GM19397 (cell line): ENCODE measurements around the gene TRAF6.
"Not testable (repeated sequence)": the region's sequence is repeated elsewhere in the genome, so short reads cannot be mapped to it uniquely, and the experiment has no call there.

ENCODE experiments used
- ATAC-seq: cut with Tn5 transposase; IDR thresholded peaks from one replicate; pipeline ENCODE4 v1.9.1; 2021; ENCODE audit warnings: mild to moderate bottlenecking, moderate library complexity; ENCODE audit not compliant: unreplicated experiment

The TRAF6 gene

GRCh38 chr11:36493332-36493731, 16.7 kb downstream of the TRAF6 start:
- ATAC-seq, result no peak

- ATAC-seq, result no peak
Measured at GRCh38 chr11:36492724-36493304, 17.3 kb downstream of the TRAF6 start.

DNA sequence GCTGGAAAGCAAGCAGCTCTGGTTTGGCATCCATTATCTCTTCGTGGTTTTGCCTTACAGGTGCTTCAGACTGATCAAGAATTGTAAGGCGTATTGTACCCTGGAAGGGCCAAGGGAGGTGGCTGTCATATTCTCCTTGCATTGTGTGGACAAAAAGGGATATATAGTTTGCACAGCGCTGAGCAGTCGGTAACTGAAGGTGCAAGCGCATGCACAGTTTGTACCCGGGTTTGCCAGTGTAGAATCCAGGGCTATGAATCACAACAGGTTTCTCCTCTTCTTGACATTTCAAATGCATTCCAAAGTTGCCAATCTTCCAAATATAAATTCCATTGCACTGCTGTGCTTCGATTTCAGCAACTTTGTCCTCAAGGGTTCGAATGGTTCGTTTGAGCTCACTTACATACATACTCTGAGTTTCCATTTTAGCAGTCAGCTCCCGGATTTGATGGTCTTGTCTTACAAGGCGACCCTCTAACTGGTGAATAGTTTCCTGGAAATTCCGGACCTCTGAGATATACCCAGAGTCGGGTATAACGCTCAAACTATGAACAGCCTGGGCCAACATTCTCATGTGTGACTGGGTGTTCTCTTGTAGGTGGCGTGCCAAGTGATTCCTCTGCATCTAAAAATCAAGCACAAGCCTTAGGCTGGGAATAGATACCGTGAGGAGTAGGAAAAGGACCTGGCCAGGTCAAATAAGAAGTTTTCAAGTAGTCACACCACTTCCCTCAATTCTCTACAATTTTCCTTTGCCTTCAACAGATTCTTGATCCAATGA, 19.9 kb downstream of the TRAF6 start:
- no peak for ATAC-seq

GRCh38 chr11:36488096-36488495, 22.0 kb downstream of the TRAF6 start:
- peak; percentile 51 for ATAC-seq

- no peak for ATAC-seq
Measured at GRCh38 chr11:36487619-36488018, 22.5 kb downstream of the TRAF6 start.

DNA sequence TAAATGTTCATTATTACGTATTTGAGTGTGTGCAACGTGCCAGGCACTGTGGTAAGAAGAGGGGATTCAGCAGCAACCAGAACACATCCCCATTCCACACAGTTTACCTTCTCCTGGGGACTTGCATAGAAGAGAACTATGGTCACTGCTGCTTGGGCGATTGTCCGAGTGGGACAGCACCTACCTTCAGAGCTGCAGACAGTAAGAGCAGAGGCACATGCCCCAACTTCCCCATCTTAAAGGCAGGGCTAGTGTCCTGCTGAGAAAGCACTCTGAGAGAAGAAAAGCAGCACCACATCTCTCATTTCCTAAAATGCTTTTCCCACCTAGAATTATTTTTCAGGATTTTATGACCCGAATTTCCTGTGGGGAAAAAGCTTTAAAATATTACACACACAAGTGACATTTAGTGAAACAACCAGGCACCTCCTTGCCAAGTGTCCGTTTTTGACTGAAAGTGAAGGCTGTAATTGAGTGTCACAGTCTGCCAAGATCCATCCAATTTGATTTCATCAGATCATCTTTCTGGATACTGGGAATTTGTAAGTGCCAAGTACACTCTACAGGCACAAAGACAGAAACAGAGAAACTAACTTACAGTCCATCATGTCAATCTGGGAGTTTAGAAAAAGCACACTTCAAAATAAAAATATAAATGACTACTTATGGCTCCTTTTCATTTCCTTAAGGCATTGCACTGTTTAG, 24.6 kb downstream of the TRAF6 start:
- no peak for ATAC-seq

GRCh38 chr11:36483042-36483441, 27.0 kb downstream of the TRAF6 start:
- ATAC-seq, result not testable (repeated sequence)

GRCh38 chr11:36480833-36481232, 29.2 kb downstream of the TRAF6 start:
- no peak for ATAC-seq

DNA sequence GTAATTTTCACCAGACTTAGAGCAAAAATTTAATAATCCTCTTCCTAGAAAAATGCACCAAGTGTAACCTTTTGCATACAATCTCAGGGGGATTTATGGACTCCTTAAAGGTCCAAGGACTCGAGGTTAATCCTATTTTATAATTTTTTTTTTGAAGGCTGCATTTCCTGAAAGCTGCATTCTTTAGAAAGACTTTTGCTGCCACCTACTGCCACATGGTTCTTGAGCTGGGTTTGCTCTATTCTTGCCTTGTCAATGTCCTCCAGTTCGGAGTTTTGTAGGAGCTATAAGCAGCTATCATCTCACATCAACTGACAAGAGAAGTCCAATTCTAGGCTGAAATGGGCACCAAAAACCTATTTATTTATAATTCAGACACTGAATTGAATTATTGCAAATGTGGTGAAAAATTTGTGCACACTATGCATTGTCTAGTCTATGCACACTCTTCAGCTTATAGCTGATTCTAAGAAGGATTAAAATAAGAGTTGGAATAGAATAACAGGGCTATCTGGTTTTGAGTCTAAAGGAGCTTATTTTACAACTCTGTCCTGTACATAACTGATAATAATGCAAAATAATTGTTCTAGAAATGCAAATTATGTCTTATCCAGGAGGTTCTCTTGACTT, 31.3 kb downstream of the TRAF6 start:
- ATAC-seq, result no peak

- no peak for ATAC-seq
Measured at GRCh38 chr11:36475192-36475591, 34.9 kb downstream of the TRAF6 start.

DNA sequence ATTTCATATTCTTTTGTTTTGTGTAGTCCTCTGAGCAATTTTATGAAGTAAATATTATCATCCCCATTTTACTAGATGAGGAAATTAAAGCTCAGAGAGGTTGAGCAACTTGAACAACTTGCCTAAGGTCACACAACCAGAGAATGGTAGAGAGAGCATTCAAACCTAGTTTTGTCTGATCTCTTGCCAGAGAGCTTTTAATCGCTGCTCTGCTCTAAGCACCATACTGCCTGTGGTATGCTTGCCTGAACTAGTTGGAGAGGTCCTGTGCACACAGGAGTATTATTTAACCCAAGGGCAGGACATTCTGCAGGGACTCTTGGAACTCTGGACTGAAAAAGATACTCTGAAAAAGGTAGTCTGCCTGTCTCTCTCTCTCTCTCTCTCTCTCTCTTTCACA, 38.5 kb downstream of the TRAF6 start:
- no peak for ATAC-seq

DNA sequence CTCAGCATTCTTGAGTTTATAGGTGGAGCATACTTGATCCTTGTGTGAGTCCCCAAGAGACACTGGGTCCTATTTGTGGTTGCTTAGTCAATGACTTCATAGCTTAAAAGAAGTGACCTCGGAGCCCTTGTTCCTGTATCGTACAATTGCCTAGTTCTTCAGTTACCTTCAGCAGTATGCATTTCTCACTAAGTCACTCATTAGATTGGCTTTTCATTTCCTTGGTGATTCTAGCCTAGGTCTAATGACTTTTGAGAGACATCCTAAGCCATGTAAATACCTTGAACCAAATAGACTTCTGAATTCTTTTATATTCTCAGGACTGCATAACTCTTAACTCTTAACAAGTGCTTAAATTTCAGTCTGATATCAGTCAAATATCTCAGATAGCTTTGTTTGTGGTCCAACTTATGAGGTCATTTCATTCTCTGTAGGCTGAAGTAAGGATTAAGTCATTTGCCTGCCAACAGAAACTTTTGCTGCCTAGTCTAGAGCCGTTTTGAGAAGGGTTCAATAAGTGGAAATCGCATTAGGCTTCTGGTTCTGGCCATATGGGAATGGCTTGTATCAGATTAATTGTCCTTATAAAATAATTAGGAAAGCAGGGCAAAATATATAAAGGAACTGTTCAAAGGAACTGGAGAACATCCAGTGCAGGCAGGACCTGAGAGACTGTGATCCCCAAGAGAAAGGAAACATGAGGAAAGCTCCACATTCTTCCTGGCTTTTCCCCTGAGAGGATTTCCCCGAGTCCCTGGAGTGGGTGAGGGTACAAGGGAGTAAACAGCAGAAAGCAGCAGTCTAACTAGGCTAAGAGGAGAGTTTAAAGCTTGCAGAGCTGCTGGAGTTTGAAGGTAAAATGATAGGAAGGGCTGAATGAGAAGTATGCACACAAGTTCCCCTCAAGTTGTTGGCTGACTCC, 39.9 kb downstream of the TRAF6 start:
- ATAC-seq, result no peak

DNA sequence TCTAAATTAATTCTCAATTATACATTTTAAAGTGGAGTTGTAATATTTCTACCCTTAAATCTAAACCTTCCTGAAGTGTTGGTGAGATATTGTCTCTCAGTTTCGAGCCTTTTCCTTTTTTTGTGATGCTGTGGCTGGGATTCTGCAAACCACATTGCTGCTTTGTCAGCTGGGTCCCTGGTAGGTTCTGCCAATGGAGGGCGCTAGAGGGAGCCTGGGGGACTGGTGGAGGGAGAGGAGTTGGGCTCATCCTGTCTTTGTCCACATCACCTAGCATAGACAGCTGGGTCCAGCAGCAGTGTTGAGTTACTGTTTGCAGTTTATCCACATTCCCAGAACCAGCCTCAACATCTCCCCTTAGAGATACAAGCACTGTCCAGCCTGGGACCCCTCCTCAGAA, 41.0 kb downstream of the TRAF6 start:
- no peak for ATAC-seq

DNA sequence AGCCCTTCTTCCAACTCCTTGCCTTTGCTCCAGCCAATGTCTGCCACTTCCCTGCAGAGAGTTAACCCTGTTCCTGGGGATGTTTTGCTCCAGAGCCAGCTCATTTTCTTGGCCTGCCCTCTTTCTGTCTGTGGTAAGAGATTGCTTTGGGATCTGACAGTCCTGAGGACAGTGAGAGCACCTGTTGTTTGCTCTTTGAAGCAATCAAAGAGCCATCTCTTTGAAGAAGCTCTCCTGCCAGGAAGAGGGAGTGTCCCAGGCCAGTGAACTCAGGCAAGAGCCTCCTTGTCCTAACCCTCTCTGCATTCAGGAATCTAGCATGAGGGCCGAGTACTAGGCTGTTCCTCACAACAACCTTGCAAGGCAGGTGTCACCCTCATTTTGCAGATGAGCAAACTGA, 42.2 kb downstream of the TRAF6 start:
- ATAC-seq, result no peak

- ATAC-seq, result no peak
Measured at GRCh38 chr11:36467012-36467411, 43.1 kb downstream of the TRAF6 start.

GRCh38 chr11:36465449-36466163, 44.5 kb downstream of the TRAF6 start:
- ATAC-seq, result no peak

- ATAC-seq, result no peak
Measured at GRCh38 chr11:36464720-36465119, 45.4 kb downstream of the TRAF6 start.

GRCh38 chr11:36463781-36464180, 46.3 kb downstream of the TRAF6 start:
- no peak for ATAC-seq

DNA sequence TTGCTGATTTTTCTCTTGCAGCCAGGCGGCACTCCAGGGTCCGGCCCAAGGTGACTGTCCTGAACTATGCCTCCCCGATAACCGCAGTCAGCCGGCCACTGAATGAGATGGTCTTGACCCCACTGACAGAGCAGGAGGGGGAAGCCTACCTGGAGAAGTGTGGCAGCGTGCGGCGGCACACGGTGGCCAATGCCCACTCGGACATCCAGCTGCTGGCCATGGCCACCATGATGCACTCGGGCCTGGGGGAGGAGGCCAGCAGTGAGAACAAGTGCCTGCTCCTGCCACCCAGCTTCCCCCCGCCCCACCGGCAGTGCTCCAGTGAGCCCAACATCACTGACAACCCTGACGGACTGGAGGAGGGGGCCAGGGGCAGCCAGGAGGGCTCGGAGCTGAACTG, 47.8 kb downstream of the TRAF6 start:
- no peak for ATAC-seq

GRCh38 chr11:36460220-36460619, 49.9 kb downstream of the TRAF6 start:
- no peak for ATAC-seq
